A172 (cell line): ENCODE measurements around the gene STARD7. TPM values are rescaled to one million over a fixed set of nuclear protein-coding genes. Genes with fewer than 3 reads are reported as not detected.
A peak's percentile ranks its signal among the peaks of the same experiment; 100 is the strongest.
"Not testable (repeated sequence)": the region's sequence is repeated elsewhere in the genome, so short reads cannot be mapped to it uniquely, and the experiment has no call there.

ENCODE experiments used
- DNase-seq: peaks from one replicate; pipeline ENCODE4 v3.0.0-alpha.2; 2015; ENCODE audit warnings: low spot score
- total RNA-seq: library from RNA; depleted of rRNA; stranded (reverse); fragments of >200 nt; shearing (Covaris generic); gene quantifications from 2 replicates; pipeline ENCODE4 v1.2.3, GENCODE V29; 2014; rRNA removed

Gene STARD7, protein sequence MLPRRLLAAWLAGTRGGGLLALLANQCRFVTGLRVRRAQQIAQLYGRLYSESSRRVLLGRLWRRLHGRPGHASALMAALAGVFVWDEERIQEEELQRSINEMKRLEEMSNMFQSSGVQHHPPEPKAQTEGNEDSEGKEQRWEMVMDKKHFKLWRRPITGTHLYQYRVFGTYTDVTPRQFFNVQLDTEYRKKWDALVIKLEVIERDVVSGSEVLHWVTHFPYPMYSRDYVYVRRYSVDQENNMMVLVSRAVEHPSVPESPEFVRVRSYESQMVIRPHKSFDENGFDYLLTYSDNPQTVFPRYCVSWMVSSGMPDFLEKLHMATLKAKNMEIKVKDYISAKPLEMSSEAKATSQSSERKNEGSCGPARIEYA
- 191 and 196 TPM in 2 replicates for total RNA-seq

GRCh38 chr2:96208143-96209010 is at the start of gene STARD7:
TSS of gene STARD7 (minus strand) at chr2:96208827. CDS start at chr2:96208434, 393 bp downstream.
- DNase-seq: peak; percentile 95

DNA sequence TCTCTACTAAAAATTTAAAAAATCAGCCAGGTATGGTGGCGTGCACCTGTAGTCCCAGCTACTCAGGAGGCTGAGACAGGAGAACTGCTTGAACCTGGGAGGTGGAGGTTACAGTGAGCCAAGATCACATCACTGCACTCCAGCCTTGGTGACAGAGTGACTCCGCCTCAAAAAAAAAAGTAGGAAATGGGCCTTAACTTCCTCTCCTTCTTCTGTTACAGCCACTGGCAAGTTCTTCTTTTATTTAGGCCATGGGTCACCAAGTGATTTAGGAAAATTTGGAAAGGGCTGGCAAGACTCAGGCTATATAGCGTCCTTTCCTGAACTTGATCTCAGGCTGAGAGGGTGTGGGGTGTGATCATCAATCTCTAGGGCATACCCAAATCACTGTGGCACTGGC is 49.1 kb upstream of the STARD7 start:
- not testable (repeated sequence) for DNase-seq

DNA sequence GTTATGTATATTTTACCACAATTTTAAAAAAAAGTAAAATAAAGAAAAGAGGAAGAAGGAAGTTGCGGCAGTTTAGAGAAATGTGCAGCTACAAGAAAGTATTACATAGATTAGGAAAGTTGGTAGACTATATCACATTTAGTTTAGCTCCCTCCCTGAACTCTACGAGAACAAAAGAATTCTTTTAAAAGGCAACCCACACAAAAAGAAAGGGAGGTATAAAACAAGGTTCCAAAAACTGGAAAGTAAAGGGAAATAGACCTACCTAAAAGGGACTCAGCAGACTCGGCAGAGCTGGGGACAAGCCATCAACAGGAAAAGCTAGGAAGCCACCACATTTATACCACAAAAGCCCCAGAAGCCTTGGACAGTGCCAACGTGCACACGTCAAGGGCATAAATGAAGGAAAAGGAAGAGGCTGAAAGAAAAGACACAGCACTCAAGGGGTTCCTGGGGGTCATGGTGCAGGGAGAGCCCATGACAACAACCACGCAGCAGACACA is 48.0 kb upstream of the STARD7 start:
- no peak for DNase-seq

- DNase-seq: no peak
Measured at GRCh38 chr2:96254571-96254970, 45.9 kb upstream of the STARD7 start.

- DNase-seq: no peak
Measured at GRCh38 chr2:96253006-96253405, 44.4 kb upstream of the STARD7 start.

GRCh38 chr2:96252526-96252925 is 43.9 kb upstream of the STARD7 start:
- DNase-seq: no peak

- DNase-seq: peak; percentile 99
Measured at GRCh38 chr2:96251721-96252292, 43.2 kb upstream of the STARD7 start.

DNA sequence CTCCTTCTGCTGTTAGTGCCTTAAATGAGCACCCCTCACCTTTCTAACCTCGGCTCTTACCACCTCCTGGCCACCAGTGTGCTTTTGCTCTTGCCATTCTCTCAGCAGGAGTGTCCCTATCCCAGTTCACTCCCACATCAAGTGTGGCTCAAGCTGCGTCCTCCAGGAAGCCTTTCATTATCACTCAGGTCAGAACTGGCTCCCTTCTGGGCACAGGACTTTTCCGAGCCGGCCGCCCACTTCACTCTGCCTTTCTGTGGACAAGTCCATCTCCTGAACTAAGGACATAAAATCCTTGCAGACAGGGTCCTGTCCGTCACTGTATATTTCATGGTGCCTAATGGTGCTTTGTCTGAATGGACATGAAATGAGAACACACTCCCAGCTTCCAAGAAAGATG is 41.6 kb upstream of the STARD7 start:
- DNase-seq: no peak

- no peak for DNase-seq
Measured at GRCh38 chr2:96249654-96250053, 41.0 kb upstream of the STARD7 start.

DNA sequence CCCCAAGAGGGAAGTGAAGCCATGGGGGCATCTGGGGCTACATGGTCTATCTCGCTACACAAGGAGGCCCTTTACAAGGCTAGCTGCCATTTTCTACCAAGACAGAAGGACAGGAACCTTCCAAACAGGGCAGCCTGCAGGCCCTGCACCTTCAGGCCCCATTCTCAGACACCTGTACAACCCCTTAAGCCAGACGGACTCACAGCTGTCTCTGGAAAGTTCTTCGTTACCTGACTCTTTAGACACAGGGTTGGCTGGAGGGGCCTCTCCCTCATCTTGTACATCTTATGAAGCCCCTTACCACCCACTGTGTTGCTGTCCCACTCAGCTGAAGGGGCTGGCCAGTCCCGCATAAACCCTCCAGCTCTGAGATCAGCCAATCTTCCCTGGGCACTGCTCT is 40.0 kb upstream of the STARD7 start:
- no peak for DNase-seq

DNA sequence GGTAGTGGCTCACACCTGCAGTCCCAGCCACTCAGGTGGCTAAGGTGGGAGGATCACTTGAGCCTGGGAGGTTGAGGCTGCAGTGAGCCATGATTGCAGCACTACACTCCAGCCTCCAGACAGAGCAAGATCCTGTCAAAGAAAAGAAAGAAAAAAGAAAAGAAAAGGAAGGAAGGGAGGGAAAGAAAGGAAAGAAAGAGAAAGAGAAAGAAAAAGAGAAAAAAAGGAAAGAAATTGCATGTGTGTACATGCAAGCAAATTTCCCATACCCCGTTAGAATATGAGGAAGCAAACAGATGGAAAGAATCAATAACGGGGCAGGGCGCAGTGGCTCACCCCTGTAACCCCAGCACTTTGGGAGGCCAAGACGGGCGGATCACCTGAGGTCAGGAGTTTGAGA is 39.3 kb upstream of the STARD7 start:
- DNase-seq: no peak

GRCh38 chr2:96247009-96247408 is 38.4 kb upstream of the STARD7 start:
- DNase-seq: no peak

GRCh38 chr2:96245609-96246390 is 37.2 kb upstream of the STARD7 start:
- no peak for DNase-seq

DNA sequence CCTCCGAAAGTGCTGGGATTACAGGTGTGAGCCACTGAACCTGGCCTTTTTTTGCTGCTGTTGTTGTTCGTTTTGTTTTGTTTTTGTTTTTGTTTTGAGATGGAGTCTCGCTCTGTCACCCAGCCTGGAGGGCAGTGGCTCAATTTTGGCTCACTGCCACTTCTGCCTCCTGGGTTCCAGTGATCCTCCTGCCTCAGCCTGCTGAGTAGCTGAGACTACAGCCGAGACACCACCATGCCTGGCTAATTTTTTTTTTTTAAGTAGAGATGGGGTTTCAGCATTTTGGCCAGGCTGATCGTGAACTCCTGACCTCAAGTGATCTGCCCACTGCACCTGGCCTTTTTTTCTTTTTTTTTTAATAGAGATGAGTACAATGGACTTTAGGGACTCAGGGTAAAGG is 35.2 kb upstream of the STARD7 start:
- no peak for DNase-seq

DNA sequence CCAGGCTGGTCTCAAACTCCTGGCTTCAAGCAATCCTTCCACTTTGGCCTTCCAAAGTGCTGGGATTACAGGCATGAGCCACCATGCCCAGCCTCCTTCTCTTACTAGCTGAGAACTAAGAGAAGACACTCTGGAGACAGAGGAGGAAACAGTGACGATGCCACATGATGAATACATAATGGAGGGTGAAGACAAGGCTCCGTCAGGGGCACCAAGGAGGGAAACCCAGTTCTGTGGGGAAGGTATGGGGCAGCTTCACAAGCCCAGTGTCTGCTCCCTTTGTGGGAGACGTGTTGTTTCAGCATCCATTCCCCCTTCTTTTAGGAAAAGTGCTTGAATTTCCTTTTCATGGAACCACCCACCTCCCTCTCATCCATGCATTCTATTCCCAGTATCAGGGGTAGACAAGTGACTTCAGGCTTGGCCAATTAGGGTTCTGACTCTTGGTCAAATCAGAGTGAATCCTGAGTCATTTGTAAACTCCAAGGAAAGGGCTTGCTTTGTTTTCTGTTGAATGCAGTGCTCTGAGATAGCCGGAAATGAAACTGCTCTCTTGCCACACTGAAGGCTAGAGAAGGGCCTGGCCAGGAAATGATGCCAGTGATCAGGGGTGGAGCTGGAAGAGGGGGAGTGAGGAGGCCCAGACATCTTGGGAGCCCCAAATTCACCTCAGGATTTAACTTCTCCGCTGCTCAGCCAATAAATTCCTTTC is 33.4 kb upstream of the STARD7 start:
- peak; percentile 89 for DNase-seq

GRCh38 chr2:96241227-96241626 is 32.6 kb upstream of the STARD7 start:
- DNase-seq: no peak

GRCh38 chr2:96240341-96241038 is 31.9 kb upstream of the STARD7 start:
- no peak for DNase-seq

DNA sequence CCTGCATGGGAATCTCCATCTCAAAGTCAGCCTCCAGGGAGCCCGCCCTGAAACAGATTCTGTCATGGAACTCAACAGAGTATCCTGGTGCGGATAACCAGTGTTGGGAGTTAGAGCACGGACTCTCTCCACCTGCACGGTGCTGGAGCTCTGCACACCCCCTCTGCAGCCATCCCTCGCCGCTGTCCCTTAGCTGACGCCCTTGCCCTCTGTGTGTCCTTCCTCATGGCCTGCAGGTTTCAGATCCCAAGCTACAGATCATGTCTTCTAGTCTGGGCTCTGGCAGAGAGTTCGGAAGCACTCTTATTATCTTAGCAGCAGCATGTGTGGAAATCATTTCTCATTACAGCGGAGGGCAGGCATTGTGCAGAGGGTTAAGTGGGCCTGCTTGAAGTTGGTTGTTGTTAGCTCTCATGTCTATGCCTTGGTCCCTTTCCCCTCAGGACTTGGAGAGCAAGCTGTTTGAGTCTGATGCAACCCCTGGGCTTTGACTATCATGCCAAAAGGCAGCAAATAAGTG is 31.2 kb upstream of the STARD7 start:
- no peak for DNase-seq

DNA sequence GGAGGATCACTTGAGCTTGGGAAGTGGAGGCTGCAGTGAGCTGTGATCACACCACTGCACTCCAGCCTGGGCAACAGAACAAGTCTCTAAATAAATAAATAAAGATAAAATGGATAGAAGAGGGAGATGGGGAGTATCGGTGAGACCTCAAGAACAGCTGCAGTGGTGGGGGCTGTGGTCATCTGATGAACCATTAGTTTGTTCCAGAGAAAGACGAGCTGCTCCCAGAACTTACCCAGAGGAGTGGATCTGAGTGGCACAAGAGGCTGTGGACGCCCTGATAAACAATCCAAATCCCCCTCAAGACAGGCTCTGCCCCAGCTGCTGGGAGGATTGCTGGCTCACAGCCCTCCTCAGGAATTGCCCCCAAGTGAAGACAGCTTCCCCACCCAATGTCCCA is 30.5 kb upstream of the STARD7 start:
- DNase-seq: no peak

DNA sequence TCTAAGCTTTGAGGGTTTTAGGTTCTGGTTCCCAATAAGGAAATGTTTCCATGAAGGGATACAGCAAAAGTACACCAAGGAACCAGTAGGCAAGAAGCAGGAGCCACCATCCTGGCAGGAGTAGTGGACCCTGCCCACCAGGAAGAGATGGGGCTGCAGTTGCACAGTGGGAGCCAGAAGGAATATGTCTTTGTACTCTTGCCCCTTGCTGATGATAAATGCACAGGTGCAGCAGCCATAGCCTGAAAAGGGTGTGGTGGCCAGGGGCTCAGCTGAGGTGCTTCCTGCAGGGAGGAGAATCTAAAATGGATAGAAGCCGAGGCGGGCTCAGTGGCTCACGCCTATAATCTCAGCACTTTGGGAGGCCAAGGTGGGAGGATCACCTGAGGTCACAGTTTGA is 29.6 kb upstream of the STARD7 start:
- no peak for DNase-seq
